B cell (primary cell): ENCODE results near the gene SMIM1. TPM values are rescaled to one million over a fixed set of nuclear protein-coding genes. Genes with fewer than 3 reads are reported as not detected.

Source experiments
- ATAC-seq: fragments of 200-7000 bp; cut with Tn5 transposase; one replicate; pipeline ENCODE4 v1.10.0; 2021; ENCODE audit warnings: low read depth, mild to moderate bottlenecking, moderate number of reproducible peaks, moderate library complexity
- CTCF ChIA-PET: fragments of 350-600 bp; sonication (Branson Sonifier 250); formaldehyde crosslinking; loops from one replicate; lab custom pipeline; 2021; ENCODE audit warnings: antibody characterized with exemption, inconsistent platforms; lab: Charles Lee
- POLR2A ChIA-PET: fragments of 350-600 bp; sonication (Branson Sonifier 250); formaldehyde crosslinking; loops from one replicate; lab custom pipeline; 2021; ENCODE audit warnings: antibody characterized with exemption; lab: Charles Lee
- DNase-seq: peaks from one replicate; pipeline ENCODE4 v3.0.0; 2013
- H2AFZ ChIP-seq: 2 replicates; pipeline ENCODE4 v1.6.1; 2012; ENCODE audit warnings: mild to moderate bottlenecking, low read depth, low read length; ENCODE audit not compliant: insufficient read depth, poor library complexity, severe bottlenecking
- H3K27ac ChIP-seq, 2 donors: 1 replicate in 1 of 2; 2 replicates in 1 of 2; pipeline ENCODE4 v1.5.1; 2012 to 2013; ENCODE audit warnings: low read length in 2 of 2, mild to moderate bottlenecking in 2 of 2, moderate library complexity in 1 of 2
- H3K27me3 ChIP-seq, 4 experiments: fragments of 200-600 bp in 1 of 4; sonication (generic) in 1 of 4; replicated peaks in 1 of 4; 1 replicate in 2 of 4; 2 replicates in 2 of 4; pipeline versions ENCODE4 v1.6.1 to v1.7.0; 2013 to 2016; ENCODE audit warnings: low read length in 3 of 4, mild to moderate bottlenecking in 2 of 4, mixed read lengths in 1 of 4, moderate library complexity in 1 of 4; ENCODE audit not compliant: insufficient read depth in 4 of 4, control insufficient read depth in 3 of 4; ENCODE audit errors: control extremely low read depth in 1 of 4
- H3K36me3 ChIP-seq, 2 experiments: replicated peaks in 1 of 2; 1 replicate in 1 of 2; 2 replicates in 1 of 2; pipeline versions ENCODE4 v1.6.1 to v1.7.1; 2013; ENCODE audit warnings: low read length in 1 of 2; ENCODE audit not compliant: insufficient read depth in 2 of 2, control insufficient read depth in 1 of 2; ENCODE audit errors: control extremely low read depth in 1 of 2, extremely low read depth in 1 of 2
- H3K4me1 ChIP-seq, 2 donors: fragments of 200-600 bp in 1 of 2; sonication (generic) in 1 of 2; 1 replicate in 1 of 2; 2 replicates in 1 of 2; pipeline versions ENCODE4 v1.5.1 to v1.6.1; 2013 to 2017; ENCODE audit warnings: low read length in 2 of 2; ENCODE audit not compliant: control insufficient read depth in 2 of 2, insufficient read depth in 2 of 2
- H3K4me2 ChIP-seq: replicated peaks from 2 replicates; pipeline ENCODE3; 2012; ENCODE audit warnings: mild to moderate bottlenecking, low read depth, low read length; ENCODE audit not compliant: poor library complexity, severe bottlenecking
- H3K4me3 ChIP-seq, 5 experiments: fragments of 200-600 bp in 1 of 5; sonication (generic) in 1 of 5; 1 replicate in 3 of 5; 2 replicates in 2 of 5; pipeline versions ENCODE4 v1.5.1 to v1.7.0; 2011 to 2016; ENCODE audit warnings: low read length in 4 of 5, mild to moderate bottlenecking in 4 of 5, low read depth in 2 of 5, control low read depth in 1 of 5, moderate library complexity in 1 of 5; ENCODE audit not compliant: insufficient read depth in 1 of 5; ENCODE audit errors: control extremely low read depth in 1 of 5, extremely low read depth in 1 of 5
- H3K79me2 ChIP-seq: fragments of 200-600 bp; sonication (generic); one replicate; pipeline ENCODE4 v1.6.0; 2016; ENCODE audit warnings: low read length; ENCODE audit not compliant: control insufficient read depth, insufficient read depth
- H3K9ac ChIP-seq: fragments of 200-600 bp; sonication (generic); 2 replicates; pipeline ENCODE4 v1.6.1; 2017; ENCODE audit warnings: mild to moderate bottlenecking, low read length, moderate library complexity
- H3K9me3 ChIP-seq, 3 donors: one replicate each; pipeline versions ENCODE4 v1.6.1 to v1.7.1; 2013; ENCODE audit warnings: low read length in 2 of 3; ENCODE audit not compliant: control insufficient read depth in 2 of 3, insufficient read depth in 1 of 3; ENCODE audit errors: control extremely low read depth in 1 of 3
- H4K20me1 ChIP-seq: 2 replicates; pipeline ENCODE4 v1.6.0; 2012; ENCODE audit warnings: mild to moderate bottlenecking, low read length; ENCODE audit not compliant: insufficient read depth, control insufficient read depth, poor library complexity, severe bottlenecking
- H3K27ac Mint-ChIP-seq: one replicate; pipeline ENCODE4 v1.8.0; 2021; ENCODE audit warnings: mixed read lengths
- H3K27me3 Mint-ChIP-seq: one replicate; pipeline ENCODE4 v1.8.0; 2021; ENCODE audit warnings: mixed read lengths
- H3K4me1 Mint-ChIP-seq: one replicate; pipeline ENCODE4 v1.8.0; 2021; ENCODE audit warnings: mixed read lengths
- H3K4me3 Mint-ChIP-seq: one replicate; pipeline ENCODE4 v1.8.0; 2021; ENCODE audit warnings: mixed read lengths
- H3K9me3 Mint-ChIP-seq: one replicate; pipeline ENCODE4 v1.8.0; 2022; ENCODE audit warnings: mixed read lengths; ENCODE audit not compliant: insufficient read depth
- CTCF ChIP-seq: fragments of 200-600 bp; IDR thresholded peaks from one replicate; pipeline ENCODE4 v1.8.0; 2022; ENCODE audit warnings: antibody characterized with exemption, mild to moderate bottlenecking
- EZH2 ChIP-seq: IDR thresholded peaks from 2 replicates; pipeline ENCODE4 v1.6.1; 2012; ENCODE audit warnings: borderline replicate concordance, low read depth, mild to moderate bottlenecking, moderate library complexity, low read length; ENCODE audit not compliant: insufficient read depth, poor library complexity, severe bottlenecking
- WGBS: methylation state at CpG from one replicate; pipeline ENCODE4 v1.1.5; 2013; ENCODE audit warnings: missing lambda C conversion rate; ENCODE audit not compliant: insufficient coverage; 5-methylcytosine and 5-hydroxymethylcytosine counted together
- intact Hi-C: fragments of 100-400 bp; cut with micrococcal nuclease; formaldehyde crosslinking; loops from one replicate; pipeline ENCODE4 v1.10.0; 2022
- polyA plus RNA-seq: library from polyadenylated mRNA; depleted of rRNA; stranded (reverse); fragments of >200 nt; gene quantifications from 2 replicates; pipeline ENCODE4 v1.2.3, GENCODE V29; 2012
- total RNA-seq, 2 donors: library from RNA; stranded (reverse); fragments of 120-200 nt in 1 of 2; gene quantifications; 1 replicate in 1 of 2; 2 replicates in 1 of 2; pipeline versions ENCODE4 v1.2.3 to v1.2.4, GENCODE V29; 2013 to 2022

Gene SMIM1
- total and polyA plus RNA-seq, 2 donors (not counting 1 experiment from before 2014, with no cell fraction given), result 2.6 to 9.0 TPM

- Histone ChIP-seq H3K79me2 (peaks cover 21% of the 10 kb centered on the region), H3K27me3 (no peaks in the 10 kb centered on the region), H3K9me3 (no peaks in the 10 kb centered on the region), H3K4me1 (no peaks in the 10 kb centered on the region), H2AFZ (no peak overlapping the region), H3K9ac (no peak overlapping the region), H3K36me3 (peaks cover 0 to 61% of the 10 kb centered on the region in 2 experiments), H3K27ac (no peak overlapping the region), H3K4me3 (no peak overlapping the region), H4K20me1 (peaks cover 38% of the 10 kb centered on the region), H3K4me2 (no peak overlapping the region)
- no peak for ATAC-seq
- Mint-ChIP-seq H3K27ac (no peak overlapping the region), H3K4me1 (peaks cover 5% of the 10 kb centered on the region), H3K27me3 (no peaks in the 10 kb centered on the region), H3K9me3 (no peaks in the 10 kb centered on the region), H3K4me3 (no peak overlapping the region)
- ChIA-PET CTCF (interaction anchor here (0.7 kb wide), 1 partner anchor 74 kb away, joined by 3 read pairs; no protein-coding TSS in a partner anchor), POLR2A (interaction anchor here (0.7 kb wide), 1 partner anchor 108 kb away, joined by 4 read pairs; no protein-coding TSS in a partner anchor)
- intact Hi-C loops, result no loop called here
- no peak for DNase-seq
- WGBS, result over 99% methylated on average over 13 of the region's 13 CpGs
- TF ChIP-seq CTCF (no peak), EZH2 (no peak)
These were observed 12.5 kb downstream of the SMIM1 start for GRCh38 chr1:3785045-3785444.

GRCh38 chr1:3785456-3786157, 13.1 kb downstream of the SMIM1 start:
- 88% methylated on average over 11 of the region's 14 CpGs for WGBS
- POLR2A ChIA-PET, result interaction anchor here (0.7 kb wide), 1 partner anchor 108 kb away, joined by 4 read pairs; no protein-coding TSS in a partner anchor
- TF ChIP-seq CTCF (no peak), EZH2 (no peak)
- H4K20me1 ChIP-seq, result peaks cover 44% of the 10 kb centered on the region
- H3K4me2 ChIP-seq, result no peak overlapping the region
- intact Hi-C loops, result no loop called here
- H3K27ac Mint-ChIP-seq, result no peak overlapping the region
- H3K27me3 ChIP-seq, result no peaks in the 10 kb centered on the region
- no peak overlapping the region for H3K4me3 Mint-ChIP-seq
- DNase-seq, result no peak
- peaks cover 27% of the 10 kb centered on the region for H3K79me2 ChIP-seq
- H3K4me3 ChIP-seq, result no peak overlapping the region
- H3K27ac ChIP-seq, result no peak overlapping the region
- H3K36me3 ChIP-seq, result peaks cover 0 to 63% of the 10 kb centered on the region in 2 experiments
- CTCF ChIA-PET, result interaction anchor here (0.7 kb wide), 1 partner anchor 73 kb away, joined by 3 read pairs; no protein-coding TSS in a partner anchor
- H3K4me1 Mint-ChIP-seq, result peaks cover 5% of the 10 kb centered on the region
- H3K4me1 ChIP-seq, result no peaks in the 10 kb centered on the region
- no peak for ATAC-seq
- no peak overlapping the region for H2AFZ ChIP-seq
- H3K27me3 Mint-ChIP-seq, result no peaks in the 10 kb centered on the region
- H3K9me3 Mint-ChIP-seq, result no peaks in the 10 kb centered on the region
- no peak overlapping the region for H3K9ac ChIP-seq
- H3K9me3 ChIP-seq, result no peaks in the 10 kb centered on the region
